ENCODE results near the gene PUS7.

The PUS7 gene

GRCh38 chr7:105473163-105473562 is 48.9 kb downstream of the PUS7 start:
- no peak for DNase-seq (ENCODE audit: low read depth)
- TF ChIP-seq MYC (IDR thresholded peaks at IDR 0.05; ENCODE audit: low read depth, low read length), result no peak
- no peak for TF ChIP-seq MAX (IDR thresholded peaks at IDR 0.05; ENCODE audit: low read depth, low read length)
- TF ChIP-seq CTCF (IDR thresholded peaks at IDR 0.05; ENCODE audit: low read depth, low read length), result no peak
- TF ChIP-seq POLR2A (IDR thresholded peaks at IDR 0.05; ENCODE audit: extremely low read depth, insufficient read length), result no peak
- H3K4me3 ChIP-seq (ENCODE audit: low read depth, low read length), result no peak overlapping the region

- no peak for DNase-seq (ENCODE audit: low read depth)
- H3K4me3 ChIP-seq (ENCODE audit: low read depth, low read length), result no peak overlapping the region
- TF ChIP-seq MYC (IDR thresholded peaks at IDR 0.05; ENCODE audit: low read depth, low read length), result no peak
- TF ChIP-seq MAX (IDR thresholded peaks at IDR 0.05; ENCODE audit: low read depth, low read length), result no peak
These were observed 51.2 kb downstream of the PUS7 start for GRCh38 chr7:105470846-105471245.

GRCh38 chr7:105470090-105470489 is 52.0 kb downstream of the PUS7 start:
- TF ChIP-seq MYC (IDR thresholded peaks at IDR 0.05; ENCODE audit: low read depth, low read length), result no peak
- TF ChIP-seq POLR2A (IDR thresholded peaks at IDR 0.05; ENCODE audit: extremely low read depth, insufficient read length), result no peak
- TF ChIP-seq MAX (IDR thresholded peaks at IDR 0.05; ENCODE audit: low read depth, low read length), result no peak
- no peak for TF ChIP-seq CTCF (IDR thresholded peaks at IDR 0.05; ENCODE audit: low read depth, low read length)
- DNase-seq (ENCODE audit: low read depth), result no peak
- H3K4me3 ChIP-seq (ENCODE audit: low read depth, low read length), result no peak overlapping the region

GRCh38 chr7:105462765-105463420 is 59.2 kb downstream of the PUS7 start:
- no peak for DNase-seq (ENCODE audit: low read depth)
- TF ChIP-seq MAX (IDR thresholded peaks at IDR 0.05; ENCODE audit: low read depth, low read length) (no peak), POLR2A (IDR thresholded peaks at IDR 0.05; ENCODE audit: extremely low read depth, insufficient read length) (no peak), CTCF (IDR thresholded peaks at IDR 0.05; ENCODE audit: low read depth, low read length) (no peak), MYC (IDR thresholded peaks at IDR 0.05; ENCODE audit: low read depth, low read length) (no peak)
- H3K4me3 ChIP-seq (ENCODE audit: low read depth, low read length), result no peak overlapping the region

- no peak overlapping the region for H3K4me3 ChIP-seq (ENCODE audit: low read depth, low read length)
- TF ChIP-seq CTCF (IDR thresholded peaks at IDR 0.05; ENCODE audit: low read depth, low read length) (no peak), MAX (IDR thresholded peaks at IDR 0.05; ENCODE audit: low read depth, low read length) (no peak)
- no peak for DNase-seq (ENCODE audit: low read depth)
These were observed 60.6 kb downstream of the PUS7 start for GRCh38 chr7:105461518-105461917.

- TF ChIP-seq MAX (IDR thresholded peaks at IDR 0.05; ENCODE audit: low read depth, low read length), result no peak
- no peak for TF ChIP-seq MYC (IDR thresholded peaks at IDR 0.05; ENCODE audit: low read depth, low read length)
- no peak for TF ChIP-seq CTCF (IDR thresholded peaks at IDR 0.05; ENCODE audit: low read depth, low read length)
- no peak for TF ChIP-seq POLR2A (IDR thresholded peaks at IDR 0.05; ENCODE audit: extremely low read depth, insufficient read length)
- DNase-seq (ENCODE audit: low read depth), result no peak
- no peak overlapping the region for H3K4me3 ChIP-seq (ENCODE audit: low read depth, low read length)
These were observed 64.3 kb downstream of the PUS7 start for GRCh38 chr7:105457619-105458225.

Measured in NB4 (cell line).